ENCODE results near the gene SMG6. TPM values are rescaled to one million over a fixed set of nuclear protein-coding genes. Genes with fewer than 3 reads are reported as not detected.

The SMG6 gene
- total RNA-seq, 6 experiments from 2014 or later = 7.4 to 10.4 (median 8.9) TPM

- peak; percentile 40 to 74 (median 59) for DNase-seq
- no peaks in the 10 kb centered on the region for H3K36me3 ChIP-seq
- intact Hi-C loops (cut with DNase I) = no loop called here
These were observed 80.5 kb downstream of the SMG6 start for GRCh38 chr17:2222901-2223616.

GRCh38 chr17:2222301-2222700, 81.3 kb downstream of the SMG6 start:
- ATAC-seq (no peak), DNase-seq (no peak)
- WGBS (ENCODE audit: insufficient coverage, low coverage, low lambda C conversion rate, missing lambda C conversion rate) = 65% methylated on average over 5 of the region's 5 CpGs
- TF ChIP-seq POLR2A (IDR thresholded peaks at IDR 0.05) (no peak), CTCF (IDR thresholded peaks at IDR 0.05) (no peak)
- H3K36me3 ChIP-seq = no peaks in the 10 kb centered on the region
- intact Hi-C loops (cut with DNase I) = no loop called here
- H3K9me3 ChIP-seq = no peaks in the 10 kb centered on the region
- H3K4me3 ChIP-seq = no peak overlapping the region
- H3K27ac ChIP-seq = no peak overlapping the region
- H3K27me3 ChIP-seq = no peaks in the 10 kb centered on the region
- peaks cover 0 to 11% (median 0%) of the 10 kb centered on the region in 4 donors for H3K4me1 ChIP-seq

More at GRCh38 chr17:2222901-2223616, 80.5 kb downstream of the SMG6 start:
- H3K4me1 ChIP-seq = peaks cover 0 to 11% (median 0%) of the 10 kb centered on the region in 4 donors
- ATAC-seq = peak; percentile 29 to 88 (median 76)
- no peaks in the 10 kb centered on the region for H3K27me3 ChIP-seq
- no peaks in the 10 kb centered on the region for H3K9me3 ChIP-seq
- no peak overlapping the region for H3K4me3 ChIP-seq
- WGBS (ENCODE audit: insufficient coverage, low coverage, low lambda C conversion rate, missing lambda C conversion rate) = 38% methylated on average over 9 of the region's 10 CpGs
- no peak for TF ChIP-seq CTCF (IDR thresholded peaks at IDR 0.05)
- TF ChIP-seq POLR2A (IDR thresholded peaks at IDR 0.05) = no peak
- H3K27ac ChIP-seq = peak overlapping the region in 1 of 3 donors; percentile 44

GRCh38 chr17:2218426-2218825, 85.2 kb downstream of the SMG6 start:
- Histone ChIP-seq H3K4me3 (no peak overlapping the region), H3K36me3 (no peaks in the 10 kb centered on the region), H3K27ac (no peak overlapping the region), H3K4me1 (peaks cover 0 to 30% (median 6%) of the 10 kb centered on the region in 4 donors), H3K9me3 (no peaks in the 10 kb centered on the region), H3K27me3 (no peaks in the 10 kb centered on the region)
- no peak for DNase-seq
- WGBS (ENCODE audit: insufficient coverage, low coverage, low lambda C conversion rate, missing lambda C conversion rate) = 68% methylated on average over 5 of the region's 8 CpGs
- no peak for ATAC-seq
- intact Hi-C loops (cut with DNase I) = no loop called here
- TF ChIP-seq CTCF (IDR thresholded peaks at IDR 0.05) (no peak), POLR2A (IDR thresholded peaks at IDR 0.05) (no peak)

- 47% methylated on average over 15 of the region's 18 CpGs for WGBS (ENCODE audit: insufficient coverage, low coverage, low lambda C conversion rate, missing lambda C conversion rate)
- no peak overlapping the region for H3K4me3 ChIP-seq
- peak; percentile 47 to 73 (median 70) for ATAC-seq
- intact Hi-C loops (cut with DNase I) = no loop called here
- H3K27ac ChIP-seq = peak overlapping the region; percentile 55 to 82 (median 67)
- peak; percentile 54 to 66 (median 57) for DNase-seq
- no peaks in the 10 kb centered on the region for H3K9me3 ChIP-seq
- H3K27me3 ChIP-seq = no peaks in the 10 kb centered on the region
- H3K4me1 ChIP-seq = peaks cover 0 to 37% (median 8%) of the 10 kb centered on the region in 4 donors
- no peaks in the 10 kb centered on the region for H3K36me3 ChIP-seq
- TF ChIP-seq CTCF (IDR thresholded peaks at IDR 0.05) = no peak
- no peak for TF ChIP-seq POLR2A (IDR thresholded peaks at IDR 0.05)
These were observed 87.8 kb downstream of the SMG6 start for GRCh38 chr17:2215616-2216364.
